Neural progenitor cell (in vitro differentiated cells): ENCODE results near the gene HS3ST3A1. TPM values are rescaled to one million over a fixed set of nuclear protein-coding genes. Genes with fewer than 3 reads are reported as not detected.
"Not testable (repeated sequence)": the region's sequence is repeated elsewhere in the genome, so short reads cannot be mapped to it uniquely, and the experiment has no call there.

Source experiments
- DNase-seq: peaks from one replicate; pipeline ENCODE4 v3.0.0-alpha.2; 2016; ENCODE audit warnings: low spot score
- H2AFZ ChIP-seq: fragments of 200-600 bp; sonication (generic); replicated peaks from 2 replicates; pipeline ENCODE4 v1.6.1; 2016; ENCODE audit warnings: antibody characterized with exemption
- H3F3A ChIP-seq: fragments of 200-600 bp; sonication (generic); 2 replicates; pipeline ENCODE4 v1.6.1; 2016; ENCODE audit warnings: antibody characterized with exemption, low read depth
- H3K27ac ChIP-seq: fragments of 200-600 bp; sonication (generic); 2 replicates; pipeline ENCODE4 v1.5.1; 2016; ENCODE audit warnings: mild to moderate bottlenecking
- H3K27me3 ChIP-seq: fragments of 200-600 bp; sonication (generic); 2 replicates; pipeline ENCODE4 v1.6.1; 2016; ENCODE audit warnings: mild to moderate bottlenecking, moderate library complexity
- H3K36me3 ChIP-seq: fragments of 200-600 bp; sonication (generic); 2 replicates; pipeline ENCODE4 v1.5.1; 2016
- H3K4me1 ChIP-seq: fragments of 200-600 bp; sonication (generic); 2 replicates; pipeline ENCODE4 v1.6.1; 2016; ENCODE audit warnings: mixed run types
- H3K4me2 ChIP-seq: fragments of 200-600 bp; sonication (generic); 2 replicates; pipeline ENCODE4 v1.6.1; 2016
- H3K4me3 ChIP-seq: fragments of 200-600 bp; sonication (generic); 2 replicates; pipeline ENCODE4 v1.5.1; 2016
- H3K79me2 ChIP-seq: fragments of 200-600 bp; sonication (generic); 2 replicates; pipeline ENCODE4 v1.6.1; 2016; ENCODE audit warnings: low read depth
- H3K9ac ChIP-seq: fragments of 200-600 bp; sonication (generic); 2 replicates; pipeline ENCODE4 v1.6.1; 2016
- H3K9me3 ChIP-seq: fragments of 200-600 bp; sonication (generic); 2 replicates; pipeline ENCODE4 v1.5.1; 2016; ENCODE audit warnings: low read depth
- H4K20me1 ChIP-seq: fragments of 200-600 bp; sonication (generic); 2 replicates; pipeline ENCODE4 v1.6.1; 2016; ENCODE audit warnings: low read depth
- H3K27ac Mint-ChIP-seq: 3 replicates; pipeline ENCODE4 v1.8.0; 2021; ENCODE audit warnings: mixed read lengths
- H3K27me3 Mint-ChIP-seq: 2 replicates; pipeline ENCODE4 v1.8.0; 2022; ENCODE audit warnings: low read depth, mild to moderate bottlenecking, inconsistent platforms, moderate library complexity, mixed read lengths; ENCODE audit not compliant: insufficient read depth
- H3K36me3 Mint-ChIP-seq: 3 replicates; pipeline ENCODE4 v1.8.0; 2021; ENCODE audit warnings: mixed read lengths
- H3K4me1 Mint-ChIP-seq: 3 replicates; pipeline ENCODE4 v1.8.0; 2021; ENCODE audit warnings: mixed read lengths
- H3K4me3 Mint-ChIP-seq: 3 replicates; pipeline ENCODE4 v1.8.0; 2021; ENCODE audit warnings: mild to moderate bottlenecking, moderate library complexity, mixed read lengths
- H3K9me3 Mint-ChIP-seq: 3 replicates; pipeline ENCODE4 v1.8.0; 2020; ENCODE audit warnings: mixed read lengths
- CTCF ChIP-seq: fragments of 200-600 bp; sonication (generic); IDR thresholded peaks from 2 replicates; pipeline ENCODE4 v1.5.1; 2017; ENCODE audit warnings: antibody characterized with exemption, mild to moderate bottlenecking
- EZH2 ChIP-seq: fragments of 200-600 bp; sonication (generic); IDR thresholded peaks from 2 replicates; pipeline ENCODE4 v1.6.1; 2017; ENCODE audit warnings: antibody characterized with exemption, mild to moderate bottlenecking, moderate library complexity
- EZH2phosphoT487 ChIP-seq: fragments of 200-600 bp; sonication (generic); IDR thresholded peaks from 2 replicates; pipeline ENCODE4 v1.6.1; 2017; ENCODE audit warnings: antibody characterized with exemption
- total RNA-seq: library from RNA; depleted of rRNA; stranded (reverse); fragments of >200 nt; gene quantifications from 2 replicates; pipeline ENCODE4 v1.2.3, GENCODE V29; 2015; ENCODE audit warnings: low replicate concordance

Gene HS3ST3A1
- total RNA-seq, 1 donor from 2014 or later, result 3.0 TPM

- no peaks in the 10 kb centered on the region for H4K20me1 ChIP-seq
- Mint-ChIP-seq H3K36me3 (no peaks in the 10 kb centered on the region), H3K4me1 (no peaks in the 10 kb centered on the region), H3K9me3 (peaks cover 3% of the 10 kb centered on the region), H3K27ac (no peak overlapping the region), H3K27me3 (peaks cover 2% of the 10 kb centered on the region), H3K4me3 (no peak overlapping the region)
- no peak overlapping the region for H3K4me2 ChIP-seq
- no peak overlapping the region for H3K27ac ChIP-seq
- H3F3A ChIP-seq, result no peaks in the 10 kb centered on the region
- no peak for DNase-seq
- no peak overlapping the region for H2AFZ ChIP-seq
- H3K36me3 ChIP-seq, result no peaks in the 10 kb centered on the region
- no peak overlapping the region for H3K4me3 ChIP-seq
- TF ChIP-seq EZH2phosphoT487 (no peak), EZH2 (no peak), CTCF (no peak)
- no peaks in the 10 kb centered on the region for H3K9me3 ChIP-seq
- no peak overlapping the region for H3K9ac ChIP-seq
- H3K27me3 ChIP-seq, result no peaks in the 10 kb centered on the region
- H3K79me2 ChIP-seq, result no peaks in the 10 kb centered on the region
- no peaks in the 10 kb centered on the region for H3K4me1 ChIP-seq
Observed at GRCh38 chr17:13502263-13502662, 99.5 kb downstream of the HS3ST3A1 start.

GRCh38 chr17:13500947-13501346 is 100.8 kb downstream of the HS3ST3A1 start:
- Mint-ChIP-seq H3K4me1 (no peaks in the 10 kb centered on the region), H3K27ac (no peak overlapping the region), H3K36me3 (no peaks in the 10 kb centered on the region), H3K9me3 (peaks cover 3% of the 10 kb centered on the region), H3K4me3 (no peak overlapping the region), H3K27me3 (peaks cover 2% of the 10 kb centered on the region)
- Histone ChIP-seq H3K27ac (no peak overlapping the region), H3K4me2 (no peak overlapping the region), H4K20me1 (no peaks in the 10 kb centered on the region), H3K9ac (no peak overlapping the region), H3K27me3 (no peaks in the 10 kb centered on the region), H3K36me3 (no peaks in the 10 kb centered on the region), H2AFZ (no peak overlapping the region), H3K4me1 (no peaks in the 10 kb centered on the region), H3F3A (no peaks in the 10 kb centered on the region), H3K79me2 (no peaks in the 10 kb centered on the region), H3K9me3 (no peaks in the 10 kb centered on the region), H3K4me3 (no peak overlapping the region)
- TF ChIP-seq EZH2 (no peak), EZH2phosphoT487 (no peak), CTCF (no peak)
- no peak for DNase-seq

- H3K36me3 Mint-ChIP-seq, result peaks cover 5% of the 10 kb centered on the region
- TF ChIP-seq EZH2phosphoT487, result no peak
- H3K27ac Mint-ChIP-seq, result no peak overlapping the region
- no peaks in the 10 kb centered on the region for H3K79me2 ChIP-seq
- H3K4me3 ChIP-seq, result no peak overlapping the region
- H3K4me3 Mint-ChIP-seq, result no peak overlapping the region
- no peaks in the 10 kb centered on the region for H3K36me3 ChIP-seq
- no peaks in the 10 kb centered on the region for H3K4me1 ChIP-seq
- no peaks in the 10 kb centered on the region for H3F3A ChIP-seq
- H2AFZ ChIP-seq, result no peak overlapping the region
- no peak for DNase-seq
- no peak overlapping the region for H3K4me2 ChIP-seq
- peaks cover 3% of the 10 kb centered on the region for H3K4me1 Mint-ChIP-seq
- H3K27me3 ChIP-seq, result no peaks in the 10 kb centered on the region
- no peaks in the 10 kb centered on the region for H3K27me3 Mint-ChIP-seq
- no peaks in the 10 kb centered on the region for H4K20me1 ChIP-seq
- no peaks in the 10 kb centered on the region for H3K9me3 ChIP-seq
- H3K27ac ChIP-seq, result no peak overlapping the region
- H3K9me3 Mint-ChIP-seq, result peaks cover 3% of the 10 kb centered on the region
- H3K9ac ChIP-seq, result no peak overlapping the region
Observed at GRCh38 chr17:13498184-13498583, 103.5 kb downstream of the HS3ST3A1 start.

GRCh38 chr17:13496553-13497056 is 105.1 kb downstream of the HS3ST3A1 start:
- H2AFZ ChIP-seq, H3K27me3 Mint-ChIP-seq, H3K79me2 ChIP-seq, H3K9me3 ChIP-seq, H4K20me1 ChIP-seq, H3K9me3 Mint-ChIP-seq, H3K27ac ChIP-seq, H3K36me3 Mint-ChIP-seq, H3K27me3 ChIP-seq, H3K4me3 Mint-ChIP-seq, H3K4me1 ChIP-seq, H3K36me3 ChIP-seq, H3K27ac Mint-ChIP-seq, H3K4me2 ChIP-seq, H3F3A ChIP-seq, DNase-seq, H3K4me3 ChIP-seq, H3K9ac ChIP-seq: not testable (repeated sequence)
- H3K4me1 Mint-ChIP-seq, result peaks cover 12% of the 10 kb centered on the region
